Left lung (tissue), 10 donors: ENCODE results near the gene PDAP1. TPM values are rescaled to one million over a fixed set of nuclear protein-coding genes. Genes with fewer than 3 reads are reported as not detected.

Source experiments
- ATAC-seq: fragments of 200-7000 bp; cut with Tn5 transposase; one replicate; pipeline ENCODE4 v1.9.1; 2020; ENCODE audit warnings: moderate library complexity
- DNase-seq, 4 donors: peaks; one replicate each; pipeline ENCODE4 v3.0.0-alpha.2; 2013 to 2020
- H3K27ac ChIP-seq, 2 donors: fragments of 200-600 bp; sonication (generic) in 1 of 2; one replicate each; pipeline versions ENCODE4 v1.5.0 to v1.8.0; 2020 to 2021
- H3K27me3 ChIP-seq, 2 donors: fragments of 200-600 bp; sonication (generic) in 1 of 2; one replicate each; pipeline versions ENCODE4 v1.5.0 to v1.8.0; 2020 to 2021
- H3K36me3 ChIP-seq, 2 donors: fragments of 200-600 bp; sonication (generic) in 1 of 2; one replicate each; pipeline versions ENCODE4 v1.5.0 to v1.8.0; 2020 to 2021
- H3K4me1 ChIP-seq, 2 donors: fragments of 200-600 bp; one replicate each; pipeline ENCODE4 v1.8.0; 2021
- H3K4me3 ChIP-seq, 2 donors: fragments of 200-600 bp; sonication (generic) in 1 of 2; one replicate each; pipeline versions ENCODE4 v1.5.0 to v1.8.0; 2020 to 2021; ENCODE audit warnings: mild to moderate bottlenecking in 1 of 2
- H3K9me3 ChIP-seq, 2 donors: fragments of 200-600 bp; sonication (generic) in 1 of 2; one replicate each; pipeline versions ENCODE4 v1.5.0 to v1.8.0; 2020 to 2021
- CTCF ChIP-seq, 2 donors: fragments of 200-600 bp; sonication (generic) in 1 of 2; IDR thresholded peaks; one replicate each; pipeline versions ENCODE4 v1.5.0 to v1.8.0; 2021; ENCODE audit warnings: antibody characterized with exemption in 2 of 2
- intact Hi-C, 2 donors: fragments of 100-400 bp; cut with DNase I; formaldehyde crosslinking; loops; one replicate each; pipeline versions ENCODE4 v1.11.2 to v1.14.2; 2022
- polyA plus RNA-seq, 6 donors: library from polyadenylated mRNA; unstranded; fragments of 120-200 nt; gene quantifications; one replicate each; pipeline ENCODE4 v1.2.1, GENCODE V29; 2013; ENCODE audit not compliant: insufficient read length in 6 of 6
- total RNA-seq, 2 donors: library from RNA; stranded (reverse); fragmentation: NEBNext Ultra II Directional; extraction: Animal tissue kit (Norgen Biotek cat#: 25700); gene quantifications; one replicate each; pipeline ENCODE4 v1.2.1, GENCODE V29; 2021
- donor health status: DM: no; HTN: yes; CAD: no.
- donor health status: DM: no; HTN: no; CAD: no.

The PDAP1 gene
- total and polyA plus RNA-seq, 8 donors, result 68.5 to 150 (median 132) TPM

DNA sequence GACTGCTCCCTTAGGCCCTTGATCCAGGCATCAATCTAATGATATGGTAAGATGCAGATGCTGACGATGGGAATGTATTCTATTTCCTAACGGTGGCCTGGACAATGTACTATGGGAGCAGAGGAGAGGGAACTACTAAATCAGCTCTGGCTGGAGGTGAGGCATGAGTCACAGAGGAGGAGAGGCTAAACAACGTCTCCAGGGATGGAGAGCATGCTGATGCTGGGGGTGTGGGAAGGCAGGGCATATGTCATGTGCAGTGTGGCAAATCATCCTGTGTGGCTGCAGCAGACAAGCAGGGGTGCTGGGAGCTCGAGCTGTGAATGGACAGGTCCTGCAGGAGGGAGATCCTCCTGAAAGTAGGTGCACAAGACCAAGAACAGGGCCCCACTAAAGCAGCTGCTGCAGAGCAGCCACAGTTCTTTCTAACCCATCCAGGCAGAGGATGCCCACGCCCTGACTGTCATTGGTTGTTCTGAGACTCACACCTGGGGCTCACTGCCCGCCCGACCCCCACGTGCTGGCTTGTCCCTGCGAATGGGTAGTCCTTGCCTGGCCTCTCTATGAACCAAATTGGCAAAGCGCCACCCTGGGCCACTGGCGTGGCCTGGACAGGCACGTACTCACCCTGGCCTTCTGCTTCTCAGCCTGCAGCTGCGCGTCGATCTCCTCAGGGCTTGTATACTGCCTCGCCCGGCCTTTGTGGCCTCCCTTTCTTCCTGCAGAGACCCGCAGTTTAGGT is 4.0 kb downstream of the PDAP1 start:
- H3K4me1 ChIP-seq, result peaks cover 10 to 45% of the 10 kb centered on the region in 2 donors
- no peak overlapping the region for H3K4me3 ChIP-seq
- no peak for ATAC-seq
- intact Hi-C loops, result no loop called here
- no peaks in the 10 kb centered on the region for H3K27me3 ChIP-seq
- H3K9me3 ChIP-seq, result no peaks in the 10 kb centered on the region
- peaks cover 0 to 55% of the 10 kb centered on the region in 2 donors for H3K36me3 ChIP-seq
- TF ChIP-seq CTCF (IDR thresholded peaks at IDR 0.05), result no peak
- peak in 1 of 4 donors; percentile 73 for DNase-seq
- no peak overlapping the region for H3K27ac ChIP-seq

DNA sequence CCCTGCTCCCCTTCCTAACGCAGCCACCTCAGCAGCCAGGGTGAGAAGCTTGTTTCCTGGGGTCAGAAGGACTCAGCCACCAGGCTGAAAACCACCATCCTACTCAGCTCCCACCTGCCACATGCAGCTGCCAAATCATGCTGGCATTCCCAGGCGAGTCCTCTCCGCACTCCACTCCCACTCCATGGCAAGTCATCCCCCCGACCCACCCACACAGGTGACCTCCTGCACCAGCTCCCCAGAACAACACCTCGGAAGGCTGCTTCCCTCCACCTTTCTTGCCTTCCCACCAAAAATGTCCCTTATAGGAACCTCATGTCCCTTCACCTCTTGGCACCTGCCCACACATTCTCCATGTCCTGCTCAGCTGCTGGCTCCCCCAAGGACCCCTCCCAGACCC is 4.6 kb downstream of the PDAP1 start:
- ATAC-seq, result no peak
- no peak for TF ChIP-seq CTCF (IDR thresholded peaks at IDR 0.05)
- intact Hi-C loops, result no loop called here
- H3K36me3 ChIP-seq, result peaks cover 0 to 61% of the 10 kb centered on the region in 2 donors
- H3K9me3 ChIP-seq, result no peaks in the 10 kb centered on the region
- H3K27ac ChIP-seq, result no peak overlapping the region
- peaks cover 15 to 48% of the 10 kb centered on the region in 2 donors for H3K4me1 ChIP-seq
- H3K27me3 ChIP-seq, result no peaks in the 10 kb centered on the region
- peak in 1 of 4 donors; percentile 51 for DNase-seq
- H3K4me3 ChIP-seq, result no peak overlapping the region

GRCh38 chr7:99402854-99403253 is 5.5 kb downstream of the PDAP1 start:
- Histone ChIP-seq H3K36me3 (peaks cover 0 to 70% of the 10 kb centered on the region in 2 donors), H3K27ac (no peak overlapping the region), H3K9me3 (no peaks in the 10 kb centered on the region), H3K4me1 (peaks cover 15 to 48% of the 10 kb centered on the region in 2 donors), H3K4me3 (no peak overlapping the region), H3K27me3 (no peaks in the 10 kb centered on the region)
- intact Hi-C loops, result no loop called here
- no peak for TF ChIP-seq CTCF (IDR thresholded peaks at IDR 0.05)
- ATAC-seq (no peak), DNase-seq (no peak)

DNA sequence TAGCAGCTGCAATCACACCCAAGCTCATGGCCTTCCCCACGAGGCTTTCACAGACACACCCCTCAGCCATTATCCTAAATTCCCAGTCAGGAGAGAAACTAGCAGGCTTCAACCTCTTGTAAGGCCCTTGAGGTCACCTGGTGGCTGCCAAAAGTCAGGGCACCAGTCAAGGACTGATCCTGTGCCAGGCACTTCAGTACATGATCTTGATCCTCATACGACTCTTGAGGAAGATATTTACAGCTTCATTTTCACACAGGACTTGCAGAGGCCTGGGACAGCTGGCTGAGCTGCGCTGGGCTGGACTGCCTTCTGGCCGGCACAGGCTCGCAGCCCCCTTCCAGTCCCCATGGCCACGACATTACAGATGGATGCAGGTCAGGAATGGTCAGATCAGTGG is 8.8 kb downstream of the PDAP1 start:
- DNase-seq, result peak in 2 of 4 donors; percentile 57 to 70
- H3K36me3 ChIP-seq, result peaks cover 0 to 100% of the 10 kb centered on the region in 2 donors
- intact Hi-C loops, result no loop called here

More for the DNA sequence above, 8.8 kb downstream of the PDAP1 start:
- Histone ChIP-seq H3K9me3 (no peaks in the 10 kb centered on the region), H3K4me3 (no peak overlapping the region), H3K27ac (peak overlapping the region in 1 of 2 donors; percentile 19), H3K4me1 (peaks cover 7 to 17% of the 10 kb centered on the region in 2 donors), H3K27me3 (no peaks in the 10 kb centered on the region)
- TF ChIP-seq CTCF (IDR thresholded peaks at IDR 0.05), result no peak
- ATAC-seq, result peak; percentile 77
